GM18520 (cell line): ENCODE data around the gene ZFX.

ENCODE experiments used
- ATAC-seq: cut with Tn5 transposase; IDR thresholded peaks from one replicate; pipeline ENCODE4 v1.9.1; 2021; ENCODE audit not compliant: unreplicated experiment

Gene ZFX

GRCh38 chrX:24200133-24200532 lies 50.6 kb downstream of the ZFX start:
- ATAC-seq = no peak

GRCh38 chrX:24201216-24201615 lies 51.7 kb downstream of the ZFX start:
- no peak for ATAC-seq

- no peak for ATAC-seq
These were observed 53.0 kb downstream of the ZFX start for GRCh38 chrX:24202465-24203031.

- no peak for ATAC-seq
These were observed 53.7 kb downstream of the ZFX start for GRCh38 chrX:24203072-24203808.

GRCh38 chrX:24204331-24204730 lies 54.8 kb downstream of the ZFX start:
- ATAC-seq = no peak

GRCh38 chrX:24204958-24205357 lies 55.4 kb downstream of the ZFX start:
- ATAC-seq = no peak

GRCh38 chrX:24207826-24208225 lies 58.3 kb downstream of the ZFX start:
- ATAC-seq = no peak

GRCh38 chrX:24208496-24209240 lies 59.1 kb downstream of the ZFX start:
- ATAC-seq = no peak

- ATAC-seq = no peak
These were observed 60.7 kb downstream of the ZFX start for GRCh38 chrX:24210190-24210589.

GRCh38 chrX:24214568-24214967 lies 65.0 kb downstream of the ZFX start:
- ATAC-seq = no peak

GRCh38 chrX:24215272-24215671 lies 65.7 kb downstream of the ZFX start:
- no peak for ATAC-seq

GRCh38 chrX:24216037-24216436 lies 66.5 kb downstream of the ZFX start:
- ATAC-seq = no peak

- no peak for ATAC-seq
These were observed 67.3 kb downstream of the ZFX start for GRCh38 chrX:24216827-24217226.

- no peak for ATAC-seq
These were observed 69.8 kb downstream of the ZFX start for GRCh38 chrX:24219320-24219719.

GRCh38 chrX:24221872-24222271 lies 72.3 kb downstream of the ZFX start:
- no peak for ATAC-seq

- no peak for ATAC-seq
These were observed 75.7 kb downstream of the ZFX start for GRCh38 chrX:24225265-24225664.

- ATAC-seq = no peak
These were observed 76.6 kb downstream of the ZFX start for GRCh38 chrX:24226176-24226575.

GRCh38 chrX:24228596-24228995 lies 79.1 kb downstream of the ZFX start:
- no peak for ATAC-seq

GRCh38 chrX:24229400-24229879 lies 79.9 kb downstream of the ZFX start:
- no peak for ATAC-seq

- no peak for ATAC-seq
These were observed 80.4 kb downstream of the ZFX start for GRCh38 chrX:24229976-24230375.

GRCh38 chrX:24231131-24231540 lies 81.6 kb downstream of the ZFX start:
- no peak for ATAC-seq

GRCh38 chrX:24231641-24232179 lies 82.2 kb downstream of the ZFX start:
- no peak for ATAC-seq
